DND-41 (cell line): ENCODE measurements around the gene ATG5.

Source experiments
- ATAC-seq: fragments of 200-7000 bp; cut with Tn5 transposase; 3 replicates; pipeline ENCODE4 v1.9.1; 2021; ENCODE audit warnings: low read depth; ENCODE audit not compliant: insufficient read depth
- DNase-seq: peaks from one replicate; pipeline ENCODE4 v3.0.0-alpha.2; 2020
- H2AFZ ChIP-seq: 2 replicates; pipeline ENCODE4 v1.6.0; 2012; ENCODE audit warnings: low read depth, low read length
- H3K27ac ChIP-seq: 2 replicates; pipeline ENCODE4 v1.5.1; 2012; ENCODE audit warnings: low read length, inconsistent platforms
- H3K27me3 ChIP-seq: fragments of 200-600 bp; sonication (generic); 2 replicates; pipeline ENCODE4 v1.6.0; 2012; ENCODE audit warnings: low read length, mild to moderate bottlenecking, inconsistent platforms; ENCODE audit not compliant: insufficient read depth, poor library complexity
- H3K36me3 ChIP-seq: 2 replicates; pipeline ENCODE4 v1.5.1; 2012; ENCODE audit warnings: low read length, inconsistent platforms; ENCODE audit not compliant: insufficient read depth
- H3K4me1 ChIP-seq: 2 replicates; pipeline ENCODE4 v1.5.1; 2012; ENCODE audit warnings: mild to moderate bottlenecking, low read length; ENCODE audit not compliant: insufficient read depth
- H3K4me2 ChIP-seq: 2 replicates; pipeline ENCODE4 v1.6.0; 2012; ENCODE audit warnings: mild to moderate bottlenecking, moderate library complexity, low read length, inconsistent platforms; ENCODE audit not compliant: insufficient read depth
- H3K4me3 ChIP-seq, 2 experiments: fragments of 200-600 bp in 1 of 2; shearing (Covaris generic) in 1 of 2; 2 replicates each; pipeline ENCODE4 v1.5.1; 2012 to 2016; ENCODE audit warnings: inconsistent platforms in 2 of 2, low read length in 2 of 2, mild to moderate bottlenecking in 2 of 2, low read depth in 1 of 2, moderate library complexity in 1 of 2
- H3K79me2 ChIP-seq: 2 replicates; pipeline ENCODE4 v1.6.0; 2012; ENCODE audit warnings: low read length, inconsistent platforms; ENCODE audit not compliant: insufficient read depth
- H3K9ac ChIP-seq: 2 replicates; pipeline ENCODE4 v1.6.0; 2012; ENCODE audit warnings: low read depth, mild to moderate bottlenecking, inconsistent platforms, low read length, moderate library complexity
- H3K9me3 ChIP-seq: 2 replicates; pipeline ENCODE4 v1.5.1; 2012; ENCODE audit warnings: low read length, moderate library complexity, mild to moderate bottlenecking, inconsistent platforms; ENCODE audit not compliant: insufficient read depth, severe bottlenecking
- H4K20me1 ChIP-seq: 2 replicates; pipeline ENCODE4 v1.6.0; 2012; ENCODE audit warnings: low read length; ENCODE audit not compliant: insufficient read depth
- CTCF ChIP-seq: IDR thresholded peaks from 2 replicates; pipeline ENCODE4 v1.5.1; 2012; ENCODE audit warnings: borderline replicate concordance, low read length, moderate library complexity, mild to moderate bottlenecking; ENCODE audit not compliant: poor library complexity, severe bottlenecking; ENCODE audit errors: extremely low read depth
- EZH2 ChIP-seq: IDR thresholded peaks from 3 replicates; pipeline ENCODE4 v1.6.1; 2012; ENCODE audit warnings: borderline replicate concordance, low read depth, mild to moderate bottlenecking, moderate library complexity, low read length, inconsistent platforms; ENCODE audit not compliant: severe bottlenecking

Gene ATG5

GRCh38 chr6:106370639-106371038 lies 45.1 kb upstream of the ATG5 start:
- Histone ChIP-seq H2AFZ (no peak overlapping the region), H3K4me1 (no peaks in the 10 kb centered on the region), H3K4me2 (no peak overlapping the region), H3K27ac (no peak overlapping the region), H3K9ac (no peak overlapping the region), H3K36me3 (no peaks in the 10 kb centered on the region), H3K9me3 (no peaks in the 10 kb centered on the region), H3K4me3 (no peak overlapping the region), H4K20me1 (no peaks in the 10 kb centered on the region), H3K27me3 (peaks cover 8% of the 10 kb centered on the region), H3K79me2 (no peaks in the 10 kb centered on the region)
- TF ChIP-seq CTCF, result no peak
- TF ChIP-seq EZH2, result no peak
- DNase-seq (no peak), ATAC-seq (no peak)

GRCh38 chr6:106369739-106370138 lies 44.2 kb upstream of the ATG5 start:
- Histone ChIP-seq H3K9me3 (no peaks in the 10 kb centered on the region), H3K4me3 (no peak overlapping the region), H2AFZ (no peak overlapping the region), H3K27ac (no peak overlapping the region), H3K79me2 (no peaks in the 10 kb centered on the region), H3K4me1 (no peaks in the 10 kb centered on the region), H3K4me2 (no peak overlapping the region), H3K27me3 (peaks cover 8% of the 10 kb centered on the region), H3K9ac (no peak overlapping the region), H3K36me3 (no peaks in the 10 kb centered on the region), H4K20me1 (no peaks in the 10 kb centered on the region)
- ATAC-seq (no peak), DNase-seq (no peak)
- TF ChIP-seq CTCF (no peak), EZH2 (no peak)

GRCh38 chr6:106363401-106364138 lies 38.0 kb upstream of the ATG5 start:
- Histone ChIP-seq H3K27ac (no peak overlapping the region), H3K79me2 (no peaks in the 10 kb centered on the region), H2AFZ (no peak overlapping the region), H3K4me1 (no peaks in the 10 kb centered on the region), H3K27me3 (peaks cover 4% of the 10 kb centered on the region), H3K36me3 (no peaks in the 10 kb centered on the region), H3K4me3 (no peak overlapping the region), H3K4me2 (no peak overlapping the region), H4K20me1 (no peaks in the 10 kb centered on the region), H3K9ac (no peak overlapping the region), H3K9me3 (no peaks in the 10 kb centered on the region)
- ATAC-seq, result no peak
- DNase-seq, result no peak
- TF ChIP-seq EZH2 (no peak), CTCF (no peak)

GRCh38 chr6:106360989-106361430 lies 35.5 kb upstream of the ATG5 start:
- no peak overlapping the region for H2AFZ ChIP-seq
- H4K20me1 ChIP-seq, result no peaks in the 10 kb centered on the region
- no peaks in the 10 kb centered on the region for H3K4me1 ChIP-seq
- H3K4me2 ChIP-seq, result no peak overlapping the region
- no peak overlapping the region for H3K4me3 ChIP-seq
- no peaks in the 10 kb centered on the region for H3K27me3 ChIP-seq
- H3K36me3 ChIP-seq, result no peaks in the 10 kb centered on the region
- TF ChIP-seq EZH2 (no peak), CTCF (no peak)
- H3K9me3 ChIP-seq, result no peaks in the 10 kb centered on the region
- DNase-seq, result no peak
- no peak overlapping the region for H3K9ac ChIP-seq
- no peak for ATAC-seq
- no peak overlapping the region for H3K27ac ChIP-seq
- no peaks in the 10 kb centered on the region for H3K79me2 ChIP-seq
